ENCODE measurements around the gene CUTA.

The CUTA gene

GRCh38 chr6:33451606-33452005 is 33.7 kb upstream of the CUTA start:
- H2BK5ac ChIP-seq (ENCODE audit: low read length), result no peak overlapping the region

DNA sequence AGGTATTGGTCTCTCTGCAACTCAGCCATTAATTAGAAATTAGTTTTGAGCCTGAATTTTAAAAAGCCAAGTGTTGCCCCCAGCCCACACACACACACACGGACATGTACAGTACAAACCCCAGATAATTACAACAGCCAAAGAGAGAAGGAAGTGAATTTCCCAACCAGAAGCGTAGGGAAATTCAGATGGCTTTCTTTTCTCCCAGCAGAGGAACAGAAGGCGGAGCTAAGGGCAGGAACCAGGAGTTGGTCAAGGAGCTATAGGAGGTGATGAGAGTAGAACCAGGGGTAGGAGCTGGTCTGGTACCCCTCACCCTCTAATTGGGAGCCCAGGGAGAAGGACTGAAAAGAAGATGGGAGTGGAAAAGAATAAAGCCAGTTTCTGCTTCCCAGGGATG is 32.5 kb upstream of the CUTA start:
- no peak overlapping the region for H2BK15ac ChIP-seq (replicated peaks; ENCODE audit: low read depth)
- peaks cover 7% of the 10 kb centered on the region for H3K79me2 ChIP-seq (ENCODE audit: control insufficient read depth, insufficient read depth, low read length)
- H2BK120ac ChIP-seq (ENCODE audit: low read depth, low read length), result no peak overlapping the region
- no peak overlapping the region for H2AK5ac ChIP-seq (ENCODE audit: low read length)
- WGBS (ENCODE audit: extremely low coverage, insufficient coverage, low lambda C conversion rate), result no CpG with 5 or more reads among the region's 3 CpGs
- no peak overlapping the region for H3K9ac ChIP-seq (ENCODE audit: low read length)
- H3K4ac ChIP-seq (ENCODE audit: low read depth, low read length), result no peak overlapping the region
- H3K18ac ChIP-seq (ENCODE audit: low read length), result no peak overlapping the region
- no peak overlapping the region for H4K5ac ChIP-seq (ENCODE audit: low read length)
- H3K4me3 ChIP-seq (ENCODE audit: low read length), result no peak overlapping the region
- H4K8ac ChIP-seq (ENCODE audit: low read depth, low read length), result no peak overlapping the region
- peaks cover 8% of the 10 kb centered on the region for H3K79me1 ChIP-seq (ENCODE audit: low read length)
- H3K36me3 ChIP-seq (ENCODE audit: control insufficient read depth, insufficient read depth, low read length), result peaks cover 8% of the 10 kb centered on the region
- no peak overlapping the region for H3K4me2 ChIP-seq (ENCODE audit: low read length)
- H3K4me1 ChIP-seq (ENCODE audit: control insufficient read depth, low read depth, low read length), result peaks cover 3% of the 10 kb centered on the region
- no peak overlapping the region for H3K56ac ChIP-seq (ENCODE audit: low read length)
- DNase-seq, result no peak
- no peak overlapping the region for H2BK5ac ChIP-seq (ENCODE audit: low read length)
- H3K27ac ChIP-seq (ENCODE audit: low read depth, low read length), result no peak overlapping the region
- H3K27me3 ChIP-seq (ENCODE audit: insufficient read depth, low read length, poor library complexity), result no peaks in the 10 kb centered on the region
- no peak overlapping the region for H3K23ac ChIP-seq (ENCODE audit: low read length)

More at GRCh38 chr6:33451606-33452005, 33.7 kb upstream of the CUTA start:
- Histone ChIP-seq H4K5ac (ENCODE audit: low read length) (no peak overlapping the region), H3K4me3 (ENCODE audit: low read length) (no peak overlapping the region), H3K4me2 (ENCODE audit: low read length) (no peak overlapping the region), H3K27me3 (ENCODE audit: insufficient read depth, low read length, poor library complexity) (no peaks in the 10 kb centered on the region), H2AK5ac (ENCODE audit: low read length) (no peak overlapping the region), H3K56ac (ENCODE audit: low read length) (no peak overlapping the region), H3K9ac (ENCODE audit: low read length) (no peak overlapping the region), H3K18ac (ENCODE audit: low read length) (no peak overlapping the region), H2BK15ac (replicated peaks; ENCODE audit: low read depth) (no peak overlapping the region), H2BK120ac (ENCODE audit: low read depth, low read length) (no peak overlapping the region), H3K27ac (ENCODE audit: low read depth, low read length) (no peak overlapping the region), H3K36me3 (ENCODE audit: control insufficient read depth, insufficient read depth, low read length) (peaks cover 13% of the 10 kb centered on the region), H3K4ac (ENCODE audit: low read depth, low read length) (no peak overlapping the region), H3K79me2 (ENCODE audit: control insufficient read depth, insufficient read depth, low read length) (peaks cover 8% of the 10 kb centered on the region), H3K4me1 (ENCODE audit: control insufficient read depth, low read depth, low read length) (peaks cover 3% of the 10 kb centered on the region), H4K8ac (ENCODE audit: low read depth, low read length) (no peak overlapping the region), H3K79me1 (ENCODE audit: low read length) (peaks cover 19% of the 10 kb centered on the region), H3K23ac (ENCODE audit: low read length) (no peak overlapping the region)
- DNase-seq, result no peak
- WGBS (ENCODE audit: extremely low coverage, insufficient coverage, low lambda C conversion rate), result no CpG with 5 or more reads among the region's 15 CpGs

DNA sequence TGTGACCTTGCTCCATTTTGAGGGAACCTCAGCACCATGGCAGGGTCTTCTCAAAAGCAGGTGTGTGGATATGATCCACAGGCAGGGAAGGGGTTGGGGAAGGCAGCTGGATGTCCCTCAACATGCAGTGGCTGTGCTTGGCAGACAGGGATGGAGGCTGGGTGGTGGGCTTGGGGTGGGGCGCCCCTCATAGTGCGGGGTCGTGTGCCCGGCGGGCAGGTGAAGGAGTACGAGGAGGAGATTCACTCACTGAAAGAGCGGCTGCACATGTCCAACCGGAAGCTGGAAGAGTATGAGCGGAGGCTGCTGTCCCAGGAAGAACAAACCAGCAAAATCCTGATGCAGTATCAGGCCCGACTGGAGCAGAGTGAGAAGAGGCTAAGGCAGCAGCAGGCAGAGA is 28.4 kb upstream of the CUTA start:
- peaks cover 2% of the 10 kb centered on the region for H3K79me1 ChIP-seq (ENCODE audit: low read length)
- no peak overlapping the region for H3K9ac ChIP-seq (ENCODE audit: low read length)
- no peak overlapping the region for H3K18ac ChIP-seq (ENCODE audit: low read length)
- no peaks in the 10 kb centered on the region for H3K79me2 ChIP-seq (ENCODE audit: control insufficient read depth, insufficient read depth, low read length)
- DNase-seq, result no peak
- peaks cover 17% of the 10 kb centered on the region for H3K36me3 ChIP-seq (ENCODE audit: control insufficient read depth, insufficient read depth, low read length)
- H3K4me2 ChIP-seq (ENCODE audit: low read length), result no peak overlapping the region
- no peaks in the 10 kb centered on the region for H3K4me1 ChIP-seq (ENCODE audit: control insufficient read depth, low read depth, low read length)
- WGBS (ENCODE audit: extremely low coverage, insufficient coverage, low lambda C conversion rate), result no CpG with 5 or more reads among the region's 10 CpGs
- H2AK5ac ChIP-seq (ENCODE audit: low read length), result no peak overlapping the region
- no peak overlapping the region for H4K8ac ChIP-seq (ENCODE audit: low read depth, low read length)
- no peak overlapping the region for H3K4me3 ChIP-seq (ENCODE audit: low read length)
- H4K5ac ChIP-seq (ENCODE audit: low read length), result no peak overlapping the region
- no peak overlapping the region for H3K56ac ChIP-seq (ENCODE audit: low read length)
- H3K23ac ChIP-seq (ENCODE audit: low read length), result no peak overlapping the region
- H3K27me3 ChIP-seq (ENCODE audit: insufficient read depth, low read length, poor library complexity), result no peaks in the 10 kb centered on the region
- no peak overlapping the region for H2BK5ac ChIP-seq (ENCODE audit: low read length)
- H2BK120ac ChIP-seq (ENCODE audit: low read depth, low read length), result no peak overlapping the region
- H3K4ac ChIP-seq (ENCODE audit: low read depth, low read length), result no peak overlapping the region
- H3K27ac ChIP-seq (ENCODE audit: low read depth, low read length), result no peak overlapping the region
- H2BK15ac ChIP-seq (replicated peaks; ENCODE audit: low read depth), result no peak overlapping the region

DNA sequence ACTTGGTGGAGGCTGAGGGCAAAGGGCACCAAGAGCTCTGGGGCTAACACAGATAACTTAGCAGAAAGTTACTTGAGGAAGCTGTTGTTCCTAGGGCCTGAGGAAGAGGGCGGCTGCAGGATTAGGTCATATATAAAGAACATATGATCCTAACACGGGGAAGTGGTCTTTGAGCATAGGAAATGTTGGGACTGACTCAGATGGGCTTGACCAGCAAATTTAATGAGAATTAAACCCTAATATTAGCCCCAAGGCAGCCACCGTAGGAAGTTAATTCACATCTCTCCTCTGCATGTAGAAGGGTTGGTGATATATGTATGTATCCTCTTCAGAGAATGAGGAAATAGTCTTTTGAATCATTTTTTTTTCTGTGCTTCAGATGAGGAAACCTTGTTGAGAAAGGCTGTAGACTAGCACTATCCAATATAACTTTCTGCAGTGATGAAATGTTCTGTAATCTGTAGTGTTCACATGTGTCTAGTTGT is 27.3 kb upstream of the CUTA start:
- Histone ChIP-seq H3K4me1 (ENCODE audit: control insufficient read depth, low read depth, low read length) (no peaks in the 10 kb centered on the region), H3K23ac (ENCODE audit: low read length) (no peak overlapping the region), H3K56ac (ENCODE audit: low read length) (no peak overlapping the region), H3K18ac (ENCODE audit: low read length) (no peak overlapping the region), H3K9ac (ENCODE audit: low read length) (no peak overlapping the region), H3K79me2 (ENCODE audit: control insufficient read depth, insufficient read depth, low read length) (no peaks in the 10 kb centered on the region), H3K4me2 (ENCODE audit: low read length) (no peak overlapping the region), H2BK15ac (replicated peaks; ENCODE audit: low read depth) (no peak overlapping the region), H4K5ac (ENCODE audit: low read length) (no peak overlapping the region), H2AK5ac (ENCODE audit: low read length) (no peak overlapping the region), H4K8ac (ENCODE audit: low read depth, low read length) (no peak overlapping the region), H3K79me1 (ENCODE audit: low read length) (peaks cover 2% of the 10 kb centered on the region), H3K4me3 (ENCODE audit: low read length) (no peak overlapping the region), H3K36me3 (ENCODE audit: control insufficient read depth, insufficient read depth, low read length) (peaks cover 20% of the 10 kb centered on the region), H2BK5ac (ENCODE audit: low read length) (no peak overlapping the region), H3K27me3 (ENCODE audit: insufficient read depth, low read length, poor library complexity) (no peaks in the 10 kb centered on the region), H2BK120ac (ENCODE audit: low read depth, low read length) (no peak overlapping the region), H3K4ac (ENCODE audit: low read depth, low read length) (no peak overlapping the region), H3K27ac (ENCODE audit: low read depth, low read length) (no peak overlapping the region)
- DNase-seq, result no peak
- no CpG with 5 or more reads among the region's 3 CpGs for whole genome bisulfite sequencing (ENCODE audit: extremely low coverage, insufficient coverage, low lambda C conversion rate)

DNA sequence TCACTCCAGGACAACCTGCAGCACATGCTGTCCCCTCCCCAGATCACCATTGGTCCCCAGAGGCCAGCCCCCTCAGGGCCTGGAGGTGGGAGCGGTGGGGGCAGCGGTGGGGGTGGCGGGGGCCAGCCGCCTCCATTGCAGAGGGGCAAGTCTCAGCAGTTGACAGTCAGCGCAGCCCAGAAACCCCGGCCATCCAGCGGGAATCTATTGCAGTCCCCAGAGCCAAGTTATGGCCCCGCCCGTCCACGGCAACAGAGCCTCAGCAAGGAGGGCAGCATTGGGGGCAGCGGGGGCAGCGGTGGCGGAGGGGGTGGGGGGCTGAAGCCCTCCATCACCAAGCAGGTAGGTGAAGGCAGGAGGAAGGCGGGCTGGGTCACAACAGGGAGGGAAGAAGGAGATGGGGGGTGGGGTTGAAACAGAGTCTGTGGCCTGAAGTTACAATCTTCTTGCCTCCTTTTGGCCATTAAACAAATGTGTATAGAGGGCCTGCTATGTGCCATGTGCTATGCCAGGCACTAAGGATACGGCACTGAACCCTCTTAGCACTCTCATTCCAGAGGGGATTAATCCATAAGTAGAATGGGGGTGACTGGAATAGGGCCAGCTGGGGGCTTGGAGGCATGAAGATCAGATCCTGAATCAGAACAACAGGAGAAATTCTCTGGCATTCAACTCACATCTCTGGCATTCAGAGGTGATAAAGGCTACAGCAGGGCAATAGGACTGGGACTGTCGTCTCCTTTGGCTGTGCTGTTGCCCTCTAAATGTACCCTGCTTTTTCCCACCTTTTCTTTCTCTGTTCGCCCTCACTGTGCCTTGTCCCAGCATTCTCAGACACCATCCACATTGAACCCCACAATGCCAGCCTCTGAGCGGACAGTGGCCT is 26.0 kb upstream of the CUTA start:
- H3K27me3 ChIP-seq (ENCODE audit: insufficient read depth, low read length, poor library complexity), result no peaks in the 10 kb centered on the region
- H3K36me3 ChIP-seq (ENCODE audit: control insufficient read depth, insufficient read depth, low read length), result peaks cover 24% of the 10 kb centered on the region
- no peak overlapping the region for H4K5ac ChIP-seq (ENCODE audit: low read length)
- no peak overlapping the region for H2AK5ac ChIP-seq (ENCODE audit: low read length)
- H2BK15ac ChIP-seq (replicated peaks; ENCODE audit: low read depth), result no peak overlapping the region
- no peak overlapping the region for H3K56ac ChIP-seq (ENCODE audit: low read length)
- H2BK120ac ChIP-seq (ENCODE audit: low read depth, low read length), result no peak overlapping the region
- no peak overlapping the region for H4K8ac ChIP-seq (ENCODE audit: low read depth, low read length)
- no peak overlapping the region for H3K4me3 ChIP-seq (ENCODE audit: low read length)
- no peak overlapping the region for H3K4me2 ChIP-seq (ENCODE audit: low read length)
- no peak overlapping the region for H3K27ac ChIP-seq (ENCODE audit: low read depth, low read length)
- H3K79me2 ChIP-seq (ENCODE audit: control insufficient read depth, insufficient read depth, low read length), result no peaks in the 10 kb centered on the region
- no peaks in the 10 kb centered on the region for H3K4me1 ChIP-seq (ENCODE audit: control insufficient read depth, low read depth, low read length)
- WGBS (ENCODE audit: extremely low coverage, insufficient coverage, low lambda C conversion rate), result no CpG with 5 or more reads among the region's 18 CpGs
- no peak overlapping the region for H3K4ac ChIP-seq (ENCODE audit: low read depth, low read length)
- no peak overlapping the region for H3K23ac ChIP-seq (ENCODE audit: low read length)
- DNase-seq, result no peak
- H2BK5ac ChIP-seq (ENCODE audit: low read length), result no peak overlapping the region
- no peak overlapping the region for H3K18ac ChIP-seq (ENCODE audit: low read length)
- H3K9ac ChIP-seq (ENCODE audit: low read length), result no peak overlapping the region
- H3K79me1 ChIP-seq (ENCODE audit: low read length), result peaks cover 3% of the 10 kb centered on the region

Measured in mesendoderm (in vitro differentiated cells).